Measurements from ENCODE around the gene PSME2.

- no peak for TF ChIP-seq CTCF (IDR thresholded peaks at IDR 0.05; ENCODE audit: low read depth, low read length)
- TF ChIP-seq POLR2A (IDR thresholded peaks at IDR 0.05; ENCODE audit: extremely low read depth, insufficient read length), result no peak
These were observed 30.2 kb upstream of the PSME2 start for GRCh38 chr14:24176599-24176998.

Measured in NB4 (cell line).